HG02763 (cell line): ENCODE data around the gene PLK2.

Source experiments
- ATAC-seq: cut with Tn5 transposase; IDR thresholded peaks from one replicate; pipeline ENCODE4 v1.9.1; 2021; ENCODE audit warnings: mild to moderate bottlenecking, moderate library complexity; ENCODE audit not compliant: unreplicated experiment

Gene PLK2

DNA sequence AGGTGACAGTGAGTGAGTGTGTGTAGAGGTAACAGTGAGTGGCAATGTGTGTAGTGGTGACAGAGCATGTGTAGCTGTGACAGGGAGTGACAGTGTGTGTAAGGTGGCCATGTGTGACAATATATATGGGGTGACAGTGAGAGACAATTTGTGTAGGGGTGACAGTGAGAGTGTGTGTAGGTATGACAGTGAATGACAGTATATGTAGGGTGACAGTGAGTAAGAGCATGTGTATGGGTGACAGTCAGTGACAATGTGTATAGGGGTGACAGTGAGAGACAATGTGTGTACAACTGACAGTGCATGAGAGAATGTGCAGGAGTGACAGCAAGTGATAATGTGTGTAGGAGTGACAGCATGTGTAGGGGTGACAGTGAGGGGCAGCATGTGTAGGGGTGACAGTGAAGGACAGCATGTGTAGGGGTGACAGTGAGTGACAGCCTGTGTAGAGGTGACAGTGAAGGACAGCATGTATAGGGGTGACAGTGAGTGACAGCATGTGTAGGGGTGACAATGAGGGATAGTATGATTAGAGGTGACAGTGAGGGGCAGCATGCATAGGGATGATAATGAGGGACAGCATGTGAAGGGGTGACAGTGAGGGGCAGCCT is 21.3 kb upstream of the PLK2 start:
- no peak for ATAC-seq

DNA sequence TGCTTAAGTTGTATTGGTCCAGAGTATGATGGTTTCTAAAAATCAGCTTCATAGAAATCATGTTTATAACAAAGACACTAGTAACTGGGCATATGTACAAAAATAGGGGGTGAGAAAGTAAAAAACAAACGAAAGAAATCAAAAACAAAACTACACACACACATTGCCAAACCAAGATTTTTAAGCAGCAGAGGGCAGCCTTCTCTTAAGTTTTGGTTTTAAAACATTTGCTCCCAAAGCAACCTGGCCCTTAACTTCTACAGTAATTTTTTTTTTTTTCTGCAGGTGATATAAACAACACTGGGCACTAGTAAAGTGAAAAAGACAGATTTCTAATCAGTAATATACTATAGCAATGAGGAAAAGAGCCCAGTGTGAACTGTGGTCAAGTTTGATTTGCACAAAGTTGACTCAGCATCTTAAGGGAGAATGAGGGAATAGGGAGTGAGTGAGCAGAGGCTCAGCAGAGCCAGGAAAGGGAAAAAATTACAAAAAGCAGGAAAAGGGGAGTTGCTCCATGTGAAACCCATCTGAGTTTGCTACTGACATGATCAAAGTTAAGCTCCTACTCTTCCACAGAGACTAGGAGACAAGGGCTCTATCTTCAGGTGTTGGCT is 18.0 kb upstream of the PLK2 start:
- no peak for ATAC-seq

- ATAC-seq = no peak
Observed at GRCh38 chr5:58475404-58475803, 15.5 kb upstream of the PLK2 start.

GRCh38 chr5:58469896-58470295 is 10.0 kb upstream of the PLK2 start:
- ATAC-seq = no peak

- peak; percentile 100 for ATAC-seq
Observed at GRCh38 chr5:58466939-58467338, 7.1 kb upstream of the PLK2 start.

- no peak for ATAC-seq
Observed at GRCh38 chr5:58462623-58463230, 2.8 kb upstream of the PLK2 start.

DNA sequence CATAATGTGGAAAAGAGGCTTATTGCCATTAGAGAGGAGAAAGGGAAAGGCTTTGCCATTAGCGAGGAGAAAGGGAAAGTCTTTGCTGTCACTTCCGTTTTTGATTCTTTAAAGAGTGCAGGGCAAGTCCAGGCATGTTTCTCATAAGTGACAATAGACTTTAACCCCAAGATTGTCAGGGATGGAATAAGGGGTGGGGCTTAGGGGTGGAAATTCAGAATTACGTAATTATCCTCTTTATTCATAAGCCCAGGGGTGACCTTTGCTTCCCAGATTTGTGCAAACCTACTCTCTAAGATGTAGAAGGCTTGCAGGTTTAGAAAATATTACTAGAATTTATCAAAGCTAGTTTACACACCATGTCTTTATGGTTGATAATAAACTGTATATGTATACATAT is 2.3 kb upstream of the PLK2 start:
- no peak for ATAC-seq

- ATAC-seq = peak; percentile 71
Observed at GRCh38 chr5:58460732-58461286, 923 bp upstream of the PLK2 start.

GRCh38 chr5:58459146-58460001 is 512 bp downstream of the PLK2 start:
- ATAC-seq = peak; percentile 0

GRCh38 chr5:58458743-58459145 is 1.1 kb downstream of the PLK2 start:
- no peak for ATAC-seq

GRCh38 chr5:58458141-58458742 is 1.6 kb downstream of the PLK2 start:
- no peak for ATAC-seq

- ATAC-seq = no peak
Observed at GRCh38 chr5:58457050-58457449, 2.8 kb downstream of the PLK2 start.

DNA sequence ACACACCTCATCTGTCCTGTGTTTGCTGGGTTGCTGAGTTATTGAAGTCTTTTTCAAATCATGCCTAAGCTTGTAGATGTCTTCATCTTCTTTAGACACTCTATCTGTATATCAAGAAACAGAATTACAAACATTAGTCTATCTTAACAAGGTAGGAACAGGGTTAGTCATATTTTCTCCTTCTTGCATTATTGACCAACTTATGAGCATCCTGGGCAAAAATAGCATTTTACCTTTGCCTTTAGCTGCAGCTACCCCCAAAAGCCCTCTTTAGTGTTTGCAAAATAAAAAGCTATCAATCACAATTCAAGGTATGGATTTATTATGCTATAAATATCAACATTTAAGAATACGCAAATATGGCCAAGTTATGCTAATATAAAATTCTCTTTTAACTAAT is 3.4 kb downstream of the PLK2 start:
- ATAC-seq = no peak

GRCh38 chr5:58456026-58456425 is 3.9 kb downstream of the PLK2 start:
- ATAC-seq = no peak

- no peak for ATAC-seq
Observed at GRCh38 chr5:58455480-58455879, 4.4 kb downstream of the PLK2 start.

- ATAC-seq = no peak
Observed at GRCh38 chr5:58455066-58455465, 4.8 kb downstream of the PLK2 start.

GRCh38 chr5:58454025-58454424 is 5.9 kb downstream of the PLK2 start:
- ATAC-seq = no peak

GRCh38 chr5:58453306-58453705 is 6.6 kb downstream of the PLK2 start:
- ATAC-seq = no peak

GRCh38 chr5:58452566-58453258 is 7.2 kb downstream of the PLK2 start:
- no peak for ATAC-seq
